Choroid plexus epithelial cell (primary cell): ENCODE measurements around the gene B4GALT2.
A peak's percentile ranks its signal among the peaks of the same experiment; 100 is the strongest.

Experiments used
- DNase-seq: peaks from one replicate; pipeline ENCODE4 v3.0.0-alpha.2; 2010; ENCODE audit warnings: low read depth
- H3K4me3 ChIP-seq: 2 replicates; pipeline ENCODE4 v1.5.1; 2011; ENCODE audit warnings: low read depth, mild to moderate bottlenecking, control low read depth, low read length, moderate library complexity
- TF ChIP-seq, protein P1 (sequence below): conservative IDR thresholded peaks from 2 replicates; pipeline ENCODE4 v1.5.1; 2011; ENCODE audit warnings: low read depth, mild to moderate bottlenecking, control low read depth, inconsistent platforms, low read length, moderate library complexity

The B4GALT2 gene

DNA sequence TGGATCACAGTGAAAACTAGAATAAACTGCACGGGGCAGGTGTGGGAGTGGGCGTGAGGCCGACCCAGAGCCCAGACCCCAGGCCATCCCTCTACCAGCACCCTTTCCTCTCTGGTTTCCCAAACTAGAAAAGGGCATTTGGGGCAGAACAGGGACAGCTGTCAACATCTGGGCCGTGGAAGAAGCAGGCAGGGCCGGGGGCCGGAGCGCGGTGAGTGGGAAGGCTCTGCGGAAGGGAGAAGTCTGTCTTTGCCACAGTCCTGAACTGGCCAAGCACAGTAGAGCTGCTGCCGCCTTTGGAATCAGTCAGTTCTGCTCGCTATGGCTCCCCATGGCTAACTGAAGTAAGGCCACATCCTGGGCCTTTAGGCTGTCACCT, 19.0 kb downstream of the B4GALT2 start:
- no peak overlapping the region for H3K4me3 ChIP-seq
- no peak for DNase-seq
- TF ChIP-seq, protein P1, sequence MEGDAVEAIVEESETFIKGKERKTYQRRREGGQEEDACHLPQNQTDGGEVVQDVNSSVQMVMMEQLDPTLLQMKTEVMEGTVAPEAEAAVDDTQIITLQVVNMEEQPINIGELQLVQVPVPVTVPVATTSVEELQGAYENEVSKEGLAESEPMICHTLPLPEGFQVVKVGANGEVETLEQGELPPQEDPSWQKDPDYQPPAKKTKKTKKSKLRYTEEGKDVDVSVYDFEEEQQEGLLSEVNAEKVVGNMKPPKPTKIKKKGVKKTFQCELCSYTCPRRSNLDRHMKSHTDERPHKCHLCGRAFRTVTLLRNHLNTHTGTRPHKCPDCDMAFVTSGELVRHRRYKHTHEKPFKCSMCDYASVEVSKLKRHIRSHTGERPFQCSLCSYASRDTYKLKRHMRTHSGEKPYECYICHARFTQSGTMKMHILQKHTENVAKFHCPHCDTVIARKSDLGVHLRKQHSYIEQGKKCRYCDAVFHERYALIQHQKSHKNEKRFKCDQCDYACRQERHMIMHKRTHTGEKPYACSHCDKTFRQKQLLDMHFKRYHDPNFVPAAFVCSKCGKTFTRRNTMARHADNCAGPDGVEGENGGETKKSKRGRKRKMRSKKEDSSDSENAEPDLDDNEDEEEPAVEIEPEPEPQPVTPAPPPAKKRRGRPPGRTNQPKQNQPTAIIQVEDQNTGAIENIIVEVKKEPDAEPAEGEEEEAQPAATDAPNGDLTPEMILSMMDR, result no peak

DNA sequence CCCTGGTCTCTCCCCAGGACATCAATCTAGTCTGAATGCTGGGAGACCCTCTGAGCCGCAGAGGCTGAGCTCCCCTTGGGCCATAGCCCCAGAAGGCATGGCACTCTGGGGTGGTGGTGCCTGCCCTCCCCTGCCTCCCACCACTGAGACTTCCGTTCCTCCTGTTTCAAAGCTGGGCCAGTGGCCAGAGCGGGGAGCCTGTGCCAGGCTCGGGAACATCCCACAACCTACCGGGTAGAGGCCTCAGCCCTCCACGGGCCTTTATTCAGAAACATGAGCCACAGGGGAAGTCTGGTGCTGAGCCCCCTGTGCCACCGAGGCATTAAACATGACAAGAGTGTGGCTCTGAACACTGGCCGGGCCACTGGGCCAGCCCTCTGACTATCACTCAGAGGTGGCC, 20.4 kb downstream of the B4GALT2 start:
- DNase-seq, result no peak
- no peak overlapping the region for H3K4me3 ChIP-seq
- TF ChIP-seq, protein P1, result no peak

DNA sequence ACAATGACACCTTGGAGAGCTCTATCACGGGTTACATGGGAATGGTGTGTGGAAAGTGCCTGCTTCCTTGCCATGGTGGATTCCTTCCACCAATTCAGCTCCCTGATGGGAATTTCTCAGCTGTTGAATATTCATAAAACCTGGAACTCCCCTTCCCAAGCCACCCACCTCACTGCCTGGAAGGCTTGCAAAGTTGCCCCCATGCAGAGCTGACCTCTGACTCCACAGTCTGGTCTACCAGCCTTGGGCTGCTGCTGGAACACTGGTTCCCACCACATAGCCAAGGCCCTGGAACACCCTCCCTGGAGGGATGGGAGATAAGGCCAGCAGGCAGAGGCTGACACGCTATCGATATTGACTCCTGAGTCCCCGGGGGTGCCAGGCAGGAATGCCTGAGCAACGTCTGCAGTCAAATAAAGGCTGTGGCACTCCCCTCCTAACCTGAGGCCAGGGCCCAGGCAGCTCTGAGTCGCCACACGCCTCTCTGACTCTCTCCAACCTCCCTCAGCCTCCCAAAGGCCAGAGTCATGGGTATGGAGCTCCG, 21.2 kb downstream of the B4GALT2 start:
- no peak for DNase-seq
- H3K4me3 ChIP-seq, result no peak overlapping the region
- TF ChIP-seq, protein P1, result no peak

DNA sequence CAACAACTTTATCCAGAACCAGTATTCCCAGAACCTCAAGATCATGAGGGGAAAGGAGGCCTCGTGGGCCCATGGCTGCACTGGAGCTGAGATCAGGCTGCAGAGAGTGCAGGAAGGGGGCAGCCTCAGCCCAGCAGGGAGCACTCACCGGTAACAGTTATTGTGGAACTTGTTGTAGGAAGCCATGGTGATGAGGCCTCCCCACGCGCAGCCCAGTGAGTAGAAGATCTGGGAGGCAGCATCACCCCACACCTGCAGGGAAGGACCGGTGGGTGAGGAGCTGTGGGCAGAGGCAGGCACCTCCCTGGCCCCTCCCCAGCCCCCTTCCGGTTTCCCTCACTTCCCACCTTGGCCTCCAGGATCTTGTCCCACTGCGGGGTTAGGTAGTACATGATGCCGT, 23.2 kb downstream of the B4GALT2 start:
- no peak for DNase-seq

DNA sequence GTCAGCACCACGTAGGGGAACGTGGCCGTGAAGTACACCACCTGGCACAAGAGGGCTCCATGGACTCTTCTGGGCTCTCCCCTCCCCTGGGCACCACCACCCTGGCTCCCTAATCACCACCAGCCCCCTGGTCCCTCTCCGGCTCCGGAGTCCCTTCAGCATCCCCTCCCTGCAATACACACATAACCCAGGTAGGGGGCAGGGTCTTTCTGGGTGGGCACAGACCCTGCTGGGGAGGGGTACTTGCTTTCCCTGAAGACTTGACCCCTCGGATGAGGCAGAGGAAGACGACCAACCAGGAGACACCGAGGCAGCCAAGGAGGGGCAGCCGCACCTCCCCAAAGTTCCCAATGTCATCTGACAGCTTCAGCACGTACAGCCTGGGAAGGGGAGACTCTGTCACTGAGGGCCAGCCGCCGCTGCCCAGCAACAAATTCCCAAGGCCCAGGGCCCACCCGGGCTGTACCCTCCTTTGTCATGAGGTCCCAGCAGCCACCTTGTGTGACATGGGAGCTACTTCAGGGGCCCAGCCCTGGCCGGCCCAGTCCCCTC, 23.7 kb downstream of the B4GALT2 start:
- DNase-seq, result no peak
- TF ChIP-seq, protein P1, result peak; percentile 41

More for the DNA sequence above, 23.2 kb downstream of the B4GALT2 start:
- H3K4me3 ChIP-seq, result no peak overlapping the region
- TF ChIP-seq, protein P1, result no peak

DNA sequence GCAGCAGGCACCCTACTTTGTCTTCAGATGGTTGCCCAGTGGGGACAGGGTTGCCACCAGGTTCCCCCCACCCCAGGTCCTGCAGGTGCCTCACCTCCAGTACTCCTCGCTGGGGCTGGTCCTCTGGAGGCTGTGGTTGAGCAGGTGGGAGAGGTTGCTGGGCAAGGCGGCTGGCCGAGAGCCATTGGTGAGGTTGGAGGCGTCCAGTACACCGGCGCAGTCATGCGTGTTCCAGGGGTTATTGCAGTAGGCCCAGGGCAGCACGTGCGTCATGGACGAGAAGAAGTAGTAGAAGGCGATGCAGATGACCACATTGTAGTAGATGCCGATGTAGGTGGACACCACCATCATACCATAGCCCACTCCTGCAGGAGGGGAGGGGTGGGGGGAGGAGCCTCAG, 29.2 kb downstream of the B4GALT2 start:
- no peak overlapping the region for H3K4me3 ChIP-seq
- TF ChIP-seq, protein P1, result no peak
- DNase-seq, result no peak

More for the DNA sequence above, 23.7 kb downstream of the B4GALT2 start:
- no peak overlapping the region for H3K4me3 ChIP-seq

DNA sequence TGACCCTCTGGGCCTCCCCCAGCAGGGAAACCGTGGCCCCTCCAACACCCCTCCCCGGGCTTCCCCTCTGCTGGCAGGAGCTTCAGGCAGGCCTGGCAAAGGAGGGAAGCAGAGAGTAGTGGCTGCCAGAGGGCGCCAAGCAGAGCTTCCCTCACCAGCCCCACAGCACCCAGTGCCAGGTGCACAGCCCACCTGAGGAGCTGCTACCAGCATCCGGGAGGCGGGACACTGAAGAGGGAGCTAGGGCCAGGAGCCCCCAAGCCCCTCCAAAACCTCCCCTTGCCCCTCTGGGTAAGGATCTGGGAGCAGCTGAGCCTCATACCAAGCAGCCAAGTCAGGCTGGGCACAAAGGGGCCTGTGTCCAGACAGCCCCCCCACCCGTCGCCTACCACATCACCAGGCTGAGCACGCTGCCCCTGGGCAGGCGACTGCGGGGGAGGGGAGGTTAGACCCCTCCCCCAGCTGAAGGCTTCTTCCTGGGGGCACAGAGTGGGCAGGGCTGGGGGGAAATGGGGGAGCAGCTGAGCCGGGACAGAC, 32.0 kb downstream of the B4GALT2 start:
- TF ChIP-seq, protein P1, result no peak
- H3K4me3 ChIP-seq, result no peak overlapping the region
- no peak for DNase-seq
